MM.1S (cell line): ENCODE measurements around the gene RASA4B.
A peak's percentile ranks its signal among the peaks of the same experiment; 100 is the strongest.

ENCODE experiments used
- DNase-seq: peaks from one replicate; pipeline ENCODE4 v3.0.0-alpha.2; 2015
- H2AFZ ChIP-seq: fragments of 300-600 bp; sonication (generic); 2 replicates; pipeline ENCODE4 v1.6.0; 2016; ENCODE audit warnings: antibody characterized with exemption, low read length
- H3F3A ChIP-seq: fragments of 300-600 bp; sonication (generic); 2 replicates; pipeline ENCODE4 v1.6.1; 2016; ENCODE audit warnings: mild to moderate bottlenecking, antibody characterized with exemption, low read length, moderate library complexity, mixed read lengths; ENCODE audit not compliant: insufficient read depth
- H3K27ac ChIP-seq: fragments of 300-600 bp; sonication (generic); 2 replicates; pipeline ENCODE4 v1.5.1; 2016; ENCODE audit warnings: mild to moderate bottlenecking, low read length
- H3K27me3 ChIP-seq: fragments of 300-600 bp; sonication (generic); replicated peaks from 2 replicates; pipeline ENCODE4 v1.6.0; 2016; ENCODE audit warnings: low read length; ENCODE audit not compliant: insufficient read depth
- H3K36me3 ChIP-seq: fragments of 300-600 bp; sonication (generic); replicated peaks from 2 replicates; pipeline ENCODE4 v1.6.1; 2016; ENCODE audit warnings: mild to moderate bottlenecking, low read length, mixed read lengths; ENCODE audit not compliant: insufficient read depth
- H3K4me1 ChIP-seq: fragments of 300-600 bp; sonication (generic); 2 replicates; pipeline ENCODE4 v1.6.1; 2016; ENCODE audit warnings: low read length, mixed read lengths
- H3K4me2 ChIP-seq: fragments of 300-600 bp; sonication (generic); 2 replicates; pipeline ENCODE4 v1.6.0; 2016; ENCODE audit warnings: low read depth, low read length
- H3K4me3 ChIP-seq: fragments of 300-600 bp; sonication (generic); 2 replicates; pipeline ENCODE4 v1.5.1; 2016; ENCODE audit warnings: low read length, mixed read lengths
- H3K79me2 ChIP-seq: fragments of 300-600 bp; sonication (generic); 2 replicates; pipeline ENCODE4 v1.6.1; 2016; ENCODE audit warnings: mixed run types, low read length, mixed read lengths
- H3K9ac ChIP-seq: fragments of 300-600 bp; sonication (generic); 2 replicates; pipeline ENCODE4 v1.6.1; 2016; ENCODE audit warnings: low read length, mixed read lengths
- H3K9me2 ChIP-seq: fragments of 300-600 bp; sonication (generic); replicated peaks from 2 replicates; pipeline ENCODE4 v1.6.1; 2016; ENCODE audit warnings: mild to moderate bottlenecking, low read length, mixed read lengths; ENCODE audit not compliant: insufficient read depth
- H3K9me3 ChIP-seq: fragments of 300-600 bp; sonication (generic); replicated peaks from 2 replicates; pipeline ENCODE4 v1.6.1; 2016; ENCODE audit warnings: mild to moderate bottlenecking, low read length, mixed read lengths; ENCODE audit not compliant: insufficient read depth
- H4K20me1 ChIP-seq: fragments of 300-600 bp; sonication (generic); 2 replicates; pipeline ENCODE4 v1.6.1; 2016; ENCODE audit warnings: mild to moderate bottlenecking, low read length, moderate library complexity, mixed read lengths; ENCODE audit not compliant: insufficient read depth
- EZH2 ChIP-seq: fragments of 300-600 bp; sonication (generic); optimal IDR thresholded peaks from 2 replicates; pipeline ENCODE3; 2017; ENCODE audit warnings: low read depth, mild to moderate bottlenecking, antibody characterized with exemption, low read length, mixed read lengths
- EZH2phosphoT487 ChIP-seq: fragments of 300-600 bp; sonication (generic); IDR thresholded peaks from 2 replicates; pipeline ENCODE4 v1.6.1; 2018; ENCODE audit warnings: antibody characterized with exemption, low read length
- TF ChIP-seq, protein P1 (sequence below): fragments of 300-600 bp; sonication (generic); IDR thresholded peaks from 2 replicates; pipeline ENCODE4 v1.5.1; 2016; ENCODE audit warnings: antibody characterized with exemption, low read length, mixed read lengths

Gene RASA4B

DNA sequence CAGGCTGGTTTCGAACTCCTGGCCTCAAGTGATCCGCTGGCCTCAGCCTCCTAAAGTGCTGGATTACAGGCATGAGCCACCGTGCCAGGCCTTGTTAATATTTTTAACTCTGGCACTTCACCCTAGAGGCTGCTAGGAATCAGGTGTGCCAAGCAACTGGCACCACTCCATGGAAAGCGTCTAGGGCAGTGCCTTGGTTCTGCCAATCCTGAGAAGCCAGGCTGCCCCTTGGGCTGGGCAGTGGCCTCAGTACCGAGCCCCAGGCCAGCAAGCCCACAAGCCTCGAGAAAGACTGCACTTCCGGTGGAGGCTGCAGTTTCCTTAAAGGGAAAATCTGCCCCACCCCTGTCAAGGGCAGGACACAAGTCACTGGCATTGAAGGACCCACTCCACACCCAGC lies 64.3 kb downstream of the RASA4B start:
- Histone ChIP-seq H4K20me1 (no peaks in the 10 kb centered on the region), H3K36me3 (no peaks in the 10 kb centered on the region), H3K27ac (no peak overlapping the region), H3K4me3 (no peak overlapping the region), H3K9me3 (no peaks in the 10 kb centered on the region), H3K9me2 (no peaks in the 10 kb centered on the region), H3K4me1 (peaks cover 14% of the 10 kb centered on the region), H2AFZ (no peak overlapping the region), H3K27me3 (no peaks in the 10 kb centered on the region), H3K4me2 (no peak overlapping the region), H3K79me2 (peaks cover 11% of the 10 kb centered on the region), H3F3A (peaks cover 19% of the 10 kb centered on the region), H3K9ac (no peak overlapping the region)
- TF ChIP-seq EZH2phosphoT487 = no peak
- TF ChIP-seq, protein P1, sequence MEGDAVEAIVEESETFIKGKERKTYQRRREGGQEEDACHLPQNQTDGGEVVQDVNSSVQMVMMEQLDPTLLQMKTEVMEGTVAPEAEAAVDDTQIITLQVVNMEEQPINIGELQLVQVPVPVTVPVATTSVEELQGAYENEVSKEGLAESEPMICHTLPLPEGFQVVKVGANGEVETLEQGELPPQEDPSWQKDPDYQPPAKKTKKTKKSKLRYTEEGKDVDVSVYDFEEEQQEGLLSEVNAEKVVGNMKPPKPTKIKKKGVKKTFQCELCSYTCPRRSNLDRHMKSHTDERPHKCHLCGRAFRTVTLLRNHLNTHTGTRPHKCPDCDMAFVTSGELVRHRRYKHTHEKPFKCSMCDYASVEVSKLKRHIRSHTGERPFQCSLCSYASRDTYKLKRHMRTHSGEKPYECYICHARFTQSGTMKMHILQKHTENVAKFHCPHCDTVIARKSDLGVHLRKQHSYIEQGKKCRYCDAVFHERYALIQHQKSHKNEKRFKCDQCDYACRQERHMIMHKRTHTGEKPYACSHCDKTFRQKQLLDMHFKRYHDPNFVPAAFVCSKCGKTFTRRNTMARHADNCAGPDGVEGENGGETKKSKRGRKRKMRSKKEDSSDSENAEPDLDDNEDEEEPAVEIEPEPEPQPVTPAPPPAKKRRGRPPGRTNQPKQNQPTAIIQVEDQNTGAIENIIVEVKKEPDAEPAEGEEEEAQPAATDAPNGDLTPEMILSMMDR = no peak
- no peak for TF ChIP-seq EZH2
- peak; percentile 1 for DNase-seq

- no peak overlapping the region for H3K4me3 ChIP-seq
- no peaks in the 10 kb centered on the region for H4K20me1 ChIP-seq
- no peak overlapping the region for H2AFZ ChIP-seq
- H3K27me3 ChIP-seq = no peaks in the 10 kb centered on the region
- H3K27ac ChIP-seq = peak overlapping the region; percentile 85; the same call in 1 of the 2 replicates
- H3K9ac ChIP-seq = no peak overlapping the region
- no peak for DNase-seq
- no peaks in the 10 kb centered on the region; the same call in 1 of the 2 replicates for H3K36me3 ChIP-seq
- H3F3A ChIP-seq = peaks cover 19% of the 10 kb centered on the region
- H3K9me2 ChIP-seq = no peaks in the 10 kb centered on the region
- TF ChIP-seq, protein P1 = no peak
- TF ChIP-seq EZH2 = no peak
- TF ChIP-seq EZH2phosphoT487 = no peak
- no peak overlapping the region for H3K4me2 ChIP-seq
- peaks cover 14% of the 10 kb centered on the region for H3K4me1 ChIP-seq
- H3K79me2 ChIP-seq = peaks cover 20% of the 10 kb centered on the region
- H3K9me3 ChIP-seq = no peaks in the 10 kb centered on the region
Observed at GRCh38 chr7:102452451-102452850, 65.1 kb downstream of the RASA4B start.

DNA sequence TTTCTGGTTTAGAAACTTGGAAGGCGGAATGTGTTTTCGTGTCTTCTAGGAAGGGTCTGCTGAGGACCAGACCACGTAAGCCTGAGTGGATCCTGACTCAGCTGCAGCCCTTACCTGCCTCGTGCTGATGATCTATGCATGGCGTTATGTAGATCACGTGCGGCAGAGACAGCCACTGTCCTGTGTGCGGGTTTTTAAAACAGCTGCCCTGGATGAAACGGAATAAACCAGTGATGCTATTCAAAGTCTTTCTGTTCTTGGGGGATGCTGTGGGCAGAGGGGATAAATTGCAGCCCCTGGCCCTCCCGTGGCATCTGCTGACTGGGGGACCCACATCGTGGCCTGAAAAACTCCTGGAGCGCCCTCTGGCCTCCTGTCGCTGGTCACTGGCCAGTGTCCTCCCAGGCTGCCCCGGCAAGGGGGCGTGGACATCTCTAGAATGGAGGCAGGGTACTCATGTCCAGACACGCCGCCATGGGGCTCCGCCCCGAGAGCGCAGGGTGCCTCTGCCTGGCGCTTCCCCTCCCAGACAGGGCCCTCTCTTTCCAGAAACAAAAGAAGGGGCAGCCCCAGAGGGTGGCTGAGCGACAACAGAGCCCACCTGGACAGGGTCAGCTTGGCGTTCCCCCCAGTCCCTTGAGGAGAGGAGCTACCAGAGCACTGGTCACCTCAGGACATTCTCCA lies 66.1 kb downstream of the RASA4B start:
- no peak overlapping the region for H2AFZ ChIP-seq
- peak; percentile 67 for DNase-seq
- peak overlapping the region; percentile 56 for H3K9ac ChIP-seq

More for the DNA sequence above, 66.1 kb downstream of the RASA4B start:
- Histone ChIP-seq H3K9me2 (no peaks in the 10 kb centered on the region), H3K9me3 (no peaks in the 10 kb centered on the region), H3K4me1 (peaks cover 17% of the 10 kb centered on the region), H3K4me2 (peak overlapping the region; percentile 22; the same call in 1 of the 2 replicates), H4K20me1 (no peaks in the 10 kb centered on the region), H3K36me3 (no peaks in the 10 kb centered on the region; the same call in 1 of the 2 replicates), H3K79me2 (peaks cover 29% of the 10 kb centered on the region), H3K27ac (peak overlapping the region; percentile 85), H3K4me3 (no peak overlapping the region), H3K27me3 (no peaks in the 10 kb centered on the region), H3F3A (peaks cover 19% of the 10 kb centered on the region)
- no peak for TF ChIP-seq EZH2phosphoT487
- no peak for TF ChIP-seq EZH2
- TF ChIP-seq, protein P1 = no peak
